ENCODE results near the gene PRAMEF17.
"Not testable (repeated sequence)": the region's sequence is repeated elsewhere in the genome, so short reads cannot be mapped to it uniquely, and the experiment has no call there.

PRAMEF17 gene

GRCh38 chr1:13378983-13379382 is 10.4 kb upstream of the PRAMEF17 start:
- H3K4me1 ChIP-seq (ENCODE audit: control insufficient read depth in 5 of 5, insufficient read depth in 5 of 5, low read length in 5 of 5): not testable (repeated sequence)

DNA sequence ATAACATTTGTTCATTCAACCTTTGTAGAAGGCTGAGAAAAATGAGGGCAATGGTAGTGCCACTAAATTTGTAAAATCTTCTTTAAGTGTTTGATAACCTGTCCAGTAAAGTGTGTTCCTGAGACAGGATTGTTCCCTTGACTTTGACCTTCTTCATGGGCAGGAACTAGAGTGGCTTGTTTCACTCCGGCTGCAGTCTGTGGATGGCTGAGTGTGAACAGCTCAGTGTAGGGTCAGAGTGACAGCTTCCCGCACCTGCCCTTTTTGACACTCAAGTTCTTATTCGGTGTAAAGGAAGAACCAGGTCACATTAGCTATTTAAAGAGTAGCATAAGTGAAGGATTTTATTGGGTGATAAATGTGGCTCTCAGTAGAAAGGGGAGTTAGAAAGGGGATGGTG is 9.1 kb upstream of the PRAMEF17 start:
- H3K9me3 ChIP-seq (ENCODE audit: control insufficient read depth in 5 of 5, low read length in 5 of 5); H3K4me1 ChIP-seq (ENCODE audit: control insufficient read depth in 5 of 5, insufficient read depth in 5 of 5, low read length in 5 of 5); H3K4me3 ChIP-seq (ENCODE audit: low read depth in 1 of 5, low read length in 5 of 5); H3K27ac ChIP-seq (ENCODE audit: low read depth, low read length); H3K27me3 ChIP-seq (ENCODE audit: control insufficient read depth in 5 of 5, insufficient read depth in 4 of 5, low read length in 5 of 5); H3K36me3 ChIP-seq (ENCODE audit: control insufficient read depth in 5 of 5, insufficient read depth in 5 of 5, low read length in 5 of 5); H3K9ac ChIP-seq (ENCODE audit: low read length in 5 of 5): not testable (repeated sequence)

More at GRCh38 chr1:13378983-13379382, 10.4 kb upstream of the PRAMEF17 start:
- H3K27me3 ChIP-seq (ENCODE audit: control insufficient read depth in 5 of 5, insufficient read depth in 4 of 5, low read length in 5 of 5); H3K9ac ChIP-seq (ENCODE audit: low read length in 5 of 5); H3K36me3 ChIP-seq (ENCODE audit: control insufficient read depth in 5 of 5, insufficient read depth in 5 of 5, low read length in 5 of 5); H3K9me3 ChIP-seq (ENCODE audit: control insufficient read depth in 5 of 5, low read length in 5 of 5); H3K4me3 ChIP-seq (ENCODE audit: low read depth in 1 of 5, low read length in 5 of 5); H3K27ac ChIP-seq (ENCODE audit: low read depth, low read length): not testable (repeated sequence)

DNA sequence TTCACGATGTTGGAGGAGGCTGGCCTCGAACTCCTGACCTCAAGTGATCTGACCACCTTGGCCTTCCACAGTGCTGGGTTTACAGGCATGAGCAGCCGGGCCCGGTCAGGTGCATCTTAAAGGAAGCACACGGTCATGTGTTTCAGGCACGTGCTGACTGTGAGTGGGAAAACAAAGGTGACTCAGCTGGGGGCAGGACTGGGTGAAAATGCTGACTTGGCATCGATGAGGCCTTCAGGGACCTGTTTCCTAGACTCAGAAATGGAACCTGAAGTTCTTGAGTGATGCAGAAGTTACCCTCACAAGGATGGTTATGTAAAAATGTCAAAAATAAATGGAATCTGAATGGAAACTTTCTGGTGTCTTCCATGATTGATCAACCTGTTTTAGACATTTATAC is 3.6 kb downstream of the PRAMEF17 start:
- H3K9me3 ChIP-seq (ENCODE audit: control insufficient read depth in 5 of 5, low read length in 5 of 5); H3K27me3 ChIP-seq (ENCODE audit: control insufficient read depth in 5 of 5, insufficient read depth in 4 of 5, low read length in 5 of 5); H3K9ac ChIP-seq (ENCODE audit: low read length in 5 of 5); H3K4me1 ChIP-seq (ENCODE audit: control insufficient read depth in 5 of 5, insufficient read depth in 5 of 5, low read length in 5 of 5); H3K36me3 ChIP-seq (ENCODE audit: control insufficient read depth in 5 of 5, insufficient read depth in 5 of 5, low read length in 5 of 5); H3K27ac ChIP-seq (ENCODE audit: low read depth, low read length); H3K4me3 ChIP-seq (ENCODE audit: low read depth in 1 of 5, low read length in 5 of 5): not testable (repeated sequence)

DNA sequence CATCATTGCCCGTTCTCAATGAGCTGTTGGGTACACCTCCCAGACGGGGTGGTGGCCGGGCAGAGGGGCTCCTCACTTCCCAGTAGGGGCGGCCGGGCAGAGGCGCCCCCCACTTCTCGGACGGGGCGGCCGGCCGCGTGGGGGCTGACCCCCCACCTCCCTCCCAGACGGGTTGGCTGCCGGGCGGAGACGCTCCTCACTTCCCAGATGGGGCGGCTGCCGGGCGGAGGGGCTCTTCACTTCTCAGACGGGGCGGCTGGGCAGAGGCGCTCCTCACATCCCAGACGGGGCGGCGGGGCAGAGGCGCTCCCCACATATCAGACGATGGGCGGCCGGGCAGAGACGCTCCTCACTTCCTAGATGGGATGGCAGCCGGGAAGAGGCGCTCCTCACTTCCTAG is 5.3 kb downstream of the PRAMEF17 start:
- not testable (repeated sequence) for H3K4me3 ChIP-seq (ENCODE audit: low read depth in 1 of 5, low read length in 5 of 5); H3K36me3 ChIP-seq (ENCODE audit: control insufficient read depth in 5 of 5, insufficient read depth in 5 of 5, low read length in 5 of 5); H3K9me3 ChIP-seq (ENCODE audit: control insufficient read depth in 5 of 5, low read length in 5 of 5); H3K27ac ChIP-seq (ENCODE audit: low read depth, low read length); H3K9ac ChIP-seq (ENCODE audit: low read length in 5 of 5); H3K4me1 ChIP-seq (ENCODE audit: control insufficient read depth in 5 of 5, insufficient read depth in 5 of 5, low read length in 5 of 5); H3K27me3 ChIP-seq (ENCODE audit: control insufficient read depth in 5 of 5, insufficient read depth in 4 of 5, low read length in 5 of 5)

DNA sequence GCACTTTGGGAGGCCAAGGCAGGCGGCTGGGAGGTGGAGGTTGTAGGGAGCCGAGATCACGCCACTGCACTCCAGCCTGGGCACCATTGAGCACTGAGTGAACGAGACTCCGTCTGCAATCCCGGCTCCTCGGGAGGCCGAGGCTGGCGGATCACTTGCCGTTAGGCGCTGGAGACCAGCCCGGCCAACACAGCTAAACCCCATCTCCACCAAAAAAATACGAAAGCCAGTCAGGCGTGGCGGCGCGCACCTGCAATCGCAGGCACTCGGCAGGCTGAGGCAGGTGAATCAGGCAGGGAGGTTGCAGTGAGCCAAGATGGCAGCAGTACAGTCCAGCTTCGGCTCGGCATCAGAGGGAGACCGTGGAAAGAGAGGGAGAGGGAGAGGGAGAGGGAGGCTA is 5.9 kb downstream of the PRAMEF17 start:
- H3K27me3 ChIP-seq (ENCODE audit: control insufficient read depth in 5 of 5, insufficient read depth in 4 of 5, low read length in 5 of 5); H3K9ac ChIP-seq (ENCODE audit: low read length in 5 of 5); H3K27ac ChIP-seq (ENCODE audit: low read depth, low read length); H3K4me1 ChIP-seq (ENCODE audit: control insufficient read depth in 5 of 5, insufficient read depth in 5 of 5, low read length in 5 of 5); H3K4me3 ChIP-seq (ENCODE audit: low read depth in 1 of 5, low read length in 5 of 5); H3K36me3 ChIP-seq (ENCODE audit: control insufficient read depth in 5 of 5, insufficient read depth in 5 of 5, low read length in 5 of 5); H3K9me3 ChIP-seq (ENCODE audit: control insufficient read depth in 5 of 5, low read length in 5 of 5): not testable (repeated sequence)

DNA sequence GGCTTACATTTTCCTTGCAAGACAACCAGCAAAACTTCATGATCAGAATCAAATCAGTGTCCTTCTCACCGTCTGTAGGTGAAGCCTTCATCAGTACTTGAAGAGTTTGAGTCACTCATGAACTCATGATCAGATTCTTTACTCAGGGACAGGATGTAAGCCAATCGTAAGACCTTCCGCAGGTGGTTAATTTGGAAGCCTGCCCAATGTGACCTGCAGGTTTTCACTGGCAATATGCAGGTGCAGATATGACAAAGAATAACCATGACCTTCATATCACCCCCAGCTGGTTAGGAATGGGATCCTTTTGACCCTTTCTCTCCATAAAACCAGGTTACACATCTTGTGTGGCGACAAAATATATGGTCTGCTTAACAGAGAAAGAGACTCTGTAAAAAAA is 18.4 kb downstream of the PRAMEF17 start:
- Histone ChIP-seq H3K27me3 (ENCODE audit: control insufficient read depth in 5 of 5, insufficient read depth in 4 of 5, low read length in 5 of 5) (peaks cover 0 to 2% (median 0%) of the 10 kb centered on the region in 5 donors), H3K36me3 (ENCODE audit: control insufficient read depth in 5 of 5, insufficient read depth in 5 of 5, low read length in 5 of 5) (no peaks in the 10 kb centered on the region), H3K27ac (ENCODE audit: low read depth, low read length) (no peak overlapping the region), H3K4me1 (ENCODE audit: control insufficient read depth in 5 of 5, insufficient read depth in 5 of 5, low read length in 5 of 5) (no peaks in the 10 kb centered on the region), H3K9me3 (ENCODE audit: control insufficient read depth in 5 of 5, low read length in 5 of 5) (peaks cover 0 to 9% (median 5%) of the 10 kb centered on the region in 5 donors), H3K4me3 (ENCODE audit: low read depth in 1 of 5, low read length in 5 of 5) (no peak overlapping the region), H3K9ac (ENCODE audit: low read length in 5 of 5) (no peak overlapping the region)

DNA sequence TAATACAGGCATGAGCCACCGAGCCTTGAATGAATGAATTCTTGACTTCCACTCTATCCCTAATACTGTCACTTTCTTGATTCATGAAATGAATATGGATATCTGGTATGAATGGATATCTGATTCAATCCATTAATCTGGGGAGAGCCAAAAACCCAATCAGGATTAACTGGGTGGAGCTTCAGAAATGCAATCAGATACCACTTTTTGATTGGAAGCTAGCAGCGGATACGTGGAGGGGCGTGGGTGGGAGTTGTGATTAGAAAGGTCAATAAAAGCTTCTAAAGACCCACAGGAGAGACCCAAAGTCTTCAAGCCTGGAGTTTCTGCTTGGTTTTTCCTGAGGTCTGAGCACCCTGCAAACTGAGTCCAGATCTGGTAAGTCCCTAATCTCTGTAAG is 20.7 kb downstream of the PRAMEF17 start, which contains the start of gene PRAMEF20:
Gene PRAMEF20 (plus strand): TSS at position 301 of the 400 bp plus-strand sequence. CDS start 5,905 bp downstream, outside the sequence.
- H3K4me1 ChIP-seq (ENCODE audit: control insufficient read depth in 5 of 5, insufficient read depth in 5 of 5, low read length in 5 of 5); H3K36me3 ChIP-seq (ENCODE audit: control insufficient read depth in 5 of 5, insufficient read depth in 5 of 5, low read length in 5 of 5); H3K4me3 ChIP-seq (ENCODE audit: low read depth in 1 of 5, low read length in 5 of 5); H3K9me3 ChIP-seq (ENCODE audit: control insufficient read depth in 5 of 5, low read length in 5 of 5); H3K9ac ChIP-seq (ENCODE audit: low read length in 5 of 5); H3K27me3 ChIP-seq (ENCODE audit: control insufficient read depth in 5 of 5, insufficient read depth in 4 of 5, low read length in 5 of 5); H3K27ac ChIP-seq (ENCODE audit: low read depth, low read length): not testable (repeated sequence)

- no peak overlapping the region for H3K27ac ChIP-seq (ENCODE audit: low read depth, low read length)
- no peak overlapping the region for H3K4me3 ChIP-seq (ENCODE audit: low read depth in 1 of 5, low read length in 5 of 5)
- H3K27me3 ChIP-seq (ENCODE audit: control insufficient read depth in 5 of 5, insufficient read depth in 4 of 5, low read length in 5 of 5): peaks cover 0 to 11% (median under 1%) of the 10 kb centered on the region in 5 donors
- H3K4me1 ChIP-seq (ENCODE audit: control insufficient read depth in 5 of 5, insufficient read depth in 5 of 5, low read length in 5 of 5): no peaks in the 10 kb centered on the region
- H3K9me3 ChIP-seq (ENCODE audit: control insufficient read depth in 5 of 5, low read length in 5 of 5): no peaks in the 10 kb centered on the region
- H3K9ac ChIP-seq (ENCODE audit: low read length in 5 of 5): no peak overlapping the region
- no peaks in the 10 kb centered on the region for H3K36me3 ChIP-seq (ENCODE audit: control insufficient read depth in 5 of 5, insufficient read depth in 5 of 5, low read length in 5 of 5)
Observed at GRCh38 chr1:13430495-13430894, 41.1 kb downstream of the PRAMEF17 start.

GRCh38 chr1:13432251-13432650 is 42.8 kb downstream of the PRAMEF17 start:
- no peak overlapping the region for H3K4me3 ChIP-seq (ENCODE audit: low read depth in 1 of 5, low read length in 5 of 5)
- no peak overlapping the region for H3K27ac ChIP-seq (ENCODE audit: low read depth, low read length)
- H3K36me3 ChIP-seq (ENCODE audit: control insufficient read depth in 5 of 5, insufficient read depth in 5 of 5, low read length in 5 of 5): no peaks in the 10 kb centered on the region
- no peak overlapping the region for H3K9ac ChIP-seq (ENCODE audit: low read length in 5 of 5)
- no peaks in the 10 kb centered on the region for H3K9me3 ChIP-seq (ENCODE audit: control insufficient read depth in 5 of 5, low read length in 5 of 5)
- H3K4me1 ChIP-seq (ENCODE audit: control insufficient read depth in 5 of 5, insufficient read depth in 5 of 5, low read length in 5 of 5): no peaks in the 10 kb centered on the region
- peaks cover 3 to 13% (median 6%) of the 10 kb centered on the region in 5 donors for H3K27me3 ChIP-seq (ENCODE audit: control insufficient read depth in 5 of 5, insufficient read depth in 4 of 5, low read length in 5 of 5)

DNA sequence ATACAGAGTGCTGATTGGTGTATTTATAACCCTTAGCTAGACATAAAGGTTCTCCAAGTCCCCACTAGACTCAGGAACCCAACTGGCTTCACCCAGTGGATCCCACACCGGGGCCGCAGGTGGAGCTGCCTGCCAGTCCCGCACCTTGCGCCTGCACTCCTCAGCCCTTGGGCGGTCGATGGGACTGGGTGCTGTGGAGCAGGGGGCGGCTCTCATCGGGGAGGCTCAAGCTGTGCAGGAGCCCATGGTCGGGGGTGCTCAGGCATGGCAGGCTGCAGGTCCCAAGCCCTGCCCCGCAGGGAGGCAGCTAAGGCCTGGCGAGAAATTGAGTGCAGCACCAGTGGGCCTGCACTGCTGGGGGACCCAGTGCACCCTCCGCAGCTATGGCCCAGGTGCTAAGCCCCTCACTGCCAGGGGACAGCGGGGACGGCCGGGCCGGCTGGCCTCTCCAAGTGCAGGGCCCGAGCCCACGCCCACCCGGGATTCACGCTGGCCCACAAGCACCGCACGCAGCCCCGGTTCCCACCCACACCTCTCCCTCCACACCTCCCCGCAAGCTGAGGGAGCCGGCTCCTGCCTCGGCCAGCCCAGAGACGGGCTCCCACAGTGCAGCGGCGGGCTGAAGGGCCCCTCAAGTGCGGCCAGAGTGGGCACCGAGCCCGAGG is 44.4 kb downstream of the PRAMEF17 start:
- H3K36me3 ChIP-seq (ENCODE audit: control insufficient read depth in 5 of 5, insufficient read depth in 5 of 5, low read length in 5 of 5); H3K4me3 ChIP-seq (ENCODE audit: low read depth in 1 of 5, low read length in 5 of 5); H3K9me3 ChIP-seq (ENCODE audit: control insufficient read depth in 5 of 5, low read length in 5 of 5): not testable (repeated sequence)

More for the DNA sequence above, 44.4 kb downstream of the PRAMEF17 start:
- peaks cover 3 to 13% (median 6%) of the 10 kb centered on the region in 5 donors for H3K27me3 ChIP-seq (ENCODE audit: control insufficient read depth in 5 of 5, insufficient read depth in 4 of 5, low read length in 5 of 5)
- not testable (repeated sequence) for H3K27ac ChIP-seq (ENCODE audit: low read depth, low read length); H3K9ac ChIP-seq (ENCODE audit: low read length in 5 of 5); H3K4me1 ChIP-seq (ENCODE audit: control insufficient read depth in 5 of 5, insufficient read depth in 5 of 5, low read length in 5 of 5)

All from subcutaneous abdominal adipose tissue (tissue), 5 donors.